HepG2 (cell line): Measurements from ENCODE around the gene HMBS.

Experiments
- FOXJ3 ChIP-seq: sonication (generic); formaldehyde crosslinking; IDR thresholded peaks from 2 replicates; pipeline ENCODE4 v1.4.0; 2020; ENCODE audit warnings: missing genetic modification reagents, mild to moderate bottlenecking, borderline replicate concordance
- PHF21A ChIP-seq: sonication (generic); formaldehyde crosslinking; IDR thresholded peaks from 2 replicates; pipeline ENCODE4 v1.5.0; 2020; ENCODE audit warnings: mild to moderate bottlenecking, missing genetic modification reagents
- SUZ12 ChIP-seq: fragments of 150-350 bp; IDR thresholded peaks from 2 replicates; pipeline ENCODE4 v1.6.1; 2014; ENCODE audit warnings: low read depth, low read length
- TF ChIP-seq, protein P1 (sequence below), 2 experiments: sonication (generic) in 1 of 2; formaldehyde crosslinking in 1 of 2; IDR thresholded peaks; 2 replicates each; pipeline versions ENCODE4 v1.4.0 to v1.6.1; 2018 to 2020; ENCODE audit warnings: missing genetic modification reagents in 2 of 2, borderline replicate concordance in 1 of 2, low read depth in 1 of 2, mild to moderate bottlenecking in 1 of 2, missing biosample characterization in 1 of 2

DNA sequence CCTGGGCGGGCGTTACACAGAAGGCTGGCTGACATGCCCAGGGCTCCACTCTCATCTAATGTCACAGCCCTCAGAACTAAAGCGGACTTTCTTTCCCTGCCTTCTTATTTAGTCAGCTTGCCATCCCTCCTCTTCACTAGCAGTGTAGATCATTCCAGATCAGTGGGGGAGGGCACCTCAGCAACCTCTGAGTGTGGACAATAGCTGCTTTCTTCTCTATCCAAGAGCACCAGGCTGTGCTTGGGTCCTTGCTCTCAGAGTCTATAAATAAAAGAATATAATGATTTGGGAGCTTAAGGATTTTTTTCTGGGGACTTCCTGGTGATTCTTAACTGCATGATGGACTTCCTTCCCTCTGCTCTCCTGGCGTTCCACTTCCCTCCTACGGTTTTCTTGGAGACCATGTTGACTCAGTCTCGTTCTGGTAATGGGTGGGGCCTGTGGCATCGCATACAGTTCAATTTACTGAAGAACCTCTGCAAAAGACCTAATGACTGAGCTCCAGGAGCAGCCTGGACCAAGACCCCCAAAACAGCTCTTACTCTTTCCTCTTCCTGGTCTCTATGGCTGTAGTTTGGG lies 2.9 kb upstream of the HMBS start:
- TF ChIP-seq FOXJ3 (no peak), SUZ12 (no peak), PHF21A (CRISPR knock-in tag) (no peak)
- TF ChIP-seq, protein P1, sequence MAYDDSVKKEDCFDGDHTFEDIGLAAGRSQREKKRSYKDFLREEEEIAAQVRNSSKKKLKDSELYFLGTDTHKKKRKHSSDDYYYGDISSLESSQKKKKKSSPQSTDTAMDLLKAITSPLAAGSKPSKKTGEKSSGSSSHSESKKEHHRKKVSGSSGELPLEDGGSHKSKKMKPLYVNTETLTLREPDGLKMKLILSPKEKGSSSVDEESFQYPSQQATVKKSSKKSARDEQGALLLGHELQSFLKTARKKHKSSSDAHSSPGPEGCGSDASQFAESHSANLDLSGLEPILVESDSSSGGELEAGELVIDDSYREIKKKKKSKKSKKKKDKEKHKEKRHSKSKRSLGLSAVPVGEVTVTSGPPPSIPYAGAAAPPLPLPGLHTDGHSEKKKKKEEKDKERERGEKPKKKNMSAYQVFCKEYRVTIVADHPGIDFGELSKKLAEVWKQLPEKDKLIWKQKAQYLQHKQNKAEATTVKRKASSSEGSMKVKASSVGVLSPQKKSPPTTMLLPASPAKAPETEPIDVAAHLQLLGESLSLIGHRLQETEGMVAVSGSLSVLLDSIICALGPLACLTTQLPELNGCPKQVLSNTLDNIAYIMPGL (CRISPR knock-in tag; IDR thresholded peaks at IDR 0.05; ENCODE audit: borderline replicate concordance in 1 of 2, low read depth in 1 of 2) = no peak
